HepG2 (cell line): ENCODE data around the gene PNMA8C. TPM values are rescaled to one million over a fixed set of nuclear protein-coding genes. Genes with fewer than 3 reads are reported as not detected.

Experiments
- ATAC-seq: fragments of 200-7000 bp; cut with Tn5 transposase; 3 replicates; pipeline ENCODE4 v1.9.1; 2020; ENCODE audit warnings: mild to moderate bottlenecking, moderate library complexity
- BruUV-seq: library from RNA; stranded (reverse); fragments of 400-500 nt; replicated peaks from 2 replicates; lab custom pipeline; 2021; lab: Mats Ljungman, UMichigan
- CTCF ChIA-PET: fragments of 300-600 bp; formaldehyde crosslinking; extraction: SDS; loops from one replicate; lab custom pipeline; 2021; ENCODE audit warnings: low total read pairs, inconsistent platforms, low intra/inter-chr PET ratio; lab: Yijun Ruan, JAX
- POLR2A ChIA-PET: fragments of 350-600 bp; sonication (Branson Sonifier 250); formaldehyde crosslinking; loops from one replicate; lab custom pipeline; 2020; ENCODE audit warnings: antibody characterized with exemption, inconsistent platforms; lab: Yijun Ruan, JAX
- DNase-seq: peaks from one replicate; pipeline ENCODE4 v3.0.0-alpha.2; 2015; ENCODE audit warnings: low spot score
- FAIRE-seq: peaks from 3 replicates; lab custom pipeline; 2011; peaks lifted over from hg19 to GRCh38; lab: Jason Lieb, UNC
- H2AFZ ChIP-seq: one replicate; pipeline ENCODE4 v1.6.1; 2011; ENCODE audit warnings: low read length, inconsistent platforms
- H3K27ac ChIP-seq: fragments of 300-600 bp; 3 replicates; pipeline ENCODE4 v1.8.0; 2011; ENCODE audit warnings: mixed run types, mild to moderate bottlenecking, mixed read lengths, low read length, inconsistent platforms; ENCODE audit not compliant: insufficient read depth; ENCODE audit errors: extremely low read length
- H3K27me3 ChIP-seq, 2 experiments: fragments of 200-600 bp in 1 of 2; 2 replicates in 1 of 2; 3 replicates in 1 of 2; pipeline versions ENCODE4 v1.6.0 to v1.8.0; 2011; ENCODE audit warnings: low read length in 2 of 2, mild to moderate bottlenecking in 2 of 2, moderate library complexity in 2 of 2, inconsistent platforms in 1 of 2; ENCODE audit not compliant: insufficient read depth in 2 of 2, control insufficient read depth in 1 of 2
- H3K36me3 ChIP-seq, 2 experiments: fragments of 200-600 bp in 1 of 2; replicated peaks in 1 of 2; 2 replicates in 1 of 2; 3 replicates in 1 of 2; pipeline versions ENCODE4 v1.5.1 to v1.8.0; 2011; ENCODE audit warnings: low read length in 2 of 2, inconsistent platforms in 1 of 2; ENCODE audit not compliant: insufficient read depth in 2 of 2, control insufficient read depth in 1 of 2
- H3K4me1 ChIP-seq: 2 replicates; pipeline ENCODE4 v1.5.1; 2012; ENCODE audit warnings: low read length, inconsistent platforms; ENCODE audit not compliant: insufficient read depth
- H3K4me2 ChIP-seq: 2 replicates; pipeline ENCODE4 v1.6.0; 2011; ENCODE audit warnings: low read depth, low read length, inconsistent platforms
- H3K4me3 ChIP-seq, 3 experiments: fragments of 200-600 bp in 1 of 3; sonication (generic), shearing (Covaris generic) in 1 of 3; replicated peaks in 1 of 3; 2 replicates each; pipeline ENCODE4 v1.5.1; 2011 to 2016; ENCODE audit warnings: low read length in 3 of 3, inconsistent platforms in 2 of 3, low read depth in 2 of 3, mild to moderate bottlenecking in 2 of 3, control low read depth in 1 of 3, mixed read lengths in 1 of 3; ENCODE audit not compliant: insufficient read depth in 1 of 3
- H3K79me2 ChIP-seq: one replicate; pipeline ENCODE4 v1.6.1; 2011; ENCODE audit warnings: low read length, inconsistent platforms; ENCODE audit not compliant: insufficient read depth
- H3K9ac ChIP-seq: 2 replicates; pipeline ENCODE4 v1.6.0; 2011; ENCODE audit warnings: mild to moderate bottlenecking, low read depth, low read length, inconsistent platforms; ENCODE audit not compliant: insufficient read depth
- H3K9me3 ChIP-seq: 2 replicates; pipeline ENCODE4 v1.5.1; 2012; ENCODE audit warnings: mild to moderate bottlenecking, low read length
- H4K20me1 ChIP-seq: 2 replicates; pipeline ENCODE4 v1.6.0; 2011; ENCODE audit warnings: inconsistent platforms, mild to moderate bottlenecking, low read length, moderate library complexity; ENCODE audit not compliant: insufficient read depth
- ATF1 ChIP-seq: IDR thresholded peaks from 2 replicates; pipeline ENCODE4 v1.6.1; 2016; ENCODE audit warnings: mild to moderate bottlenecking, control low read depth
- BRD4 ChIP-seq: sonication (generic); formaldehyde crosslinking; IDR thresholded peaks from 2 replicates; pipeline ENCODE4 v1.4.0; 2020; ENCODE audit warnings: missing genetic modification reagents
- HOXA5 ChIP-seq: sonication (generic); formaldehyde crosslinking; IDR thresholded peaks from 2 replicates; pipeline ENCODE4 v1.4.0; 2020; ENCODE audit warnings: missing genetic modification reagents
- MYC ChIP-seq: sonication (generic); formaldehyde crosslinking; IDR thresholded peaks from 2 replicates; pipeline ENCODE4 v1.9.0; 2021; ENCODE audit warnings: missing genetic modification reagents, borderline replicate concordance
- PRDM15 ChIP-seq: sonication (generic); formaldehyde crosslinking; IDR thresholded peaks from 2 replicates; pipeline ENCODE4 v1.4.0; 2020; ENCODE audit warnings: missing genetic modification reagents
- ZSCAN9 ChIP-seq: IDR thresholded peaks from 2 replicates; pipeline ENCODE4 v1.6.1; 2016; ENCODE audit warnings: borderline replicate concordance
- WGBS: methylation state at CpG from one replicate; pipeline ENCODE4 v1.1.6; 2017; ENCODE audit warnings: low lambda C conversion rate; 5-methylcytosine and 5-hydroxymethylcytosine counted together
- in situ Hi-C: cut with HindIII; loops from 2 replicates; pipeline ENCODE4 v1.10.0; 2017; ENCODE audit warnings: low pct_unique_long_range_greater_than_20kb; ENCODE audit not compliant: extremely low pct_ligation_motif_present
- intact Hi-C: fragments of 100-400 bp; cut with micrococcal nuclease; formaldehyde crosslinking; loops from one replicate; pipeline ENCODE4 v1.10.0; 2022; ENCODE audit not compliant: unreplicated experiment
- polyA plus RNA-seq, 8 experiments: library from polyadenylated mRNA; depleted of rRNA in 3 of 8; stranded (reverse) in 7 of 8; unstranded in 1 of 8; fragments of >200 nt; fragmentation: Illumina TruSeq in 4 of 8; extraction: Trizol in 4 of 8; gene quantifications; 2 replicates each; pipeline versions ENCODE4 v1.2.1 to v1.2.3, GENCODE V29; 2011 to 2016; ENCODE audit warnings: low read depth in 4 of 8, missing spikeins in 1 of 8, mixed read lengths in 1 of 8; ENCODE audit not compliant: insufficient read depth in 1 of 8
- total RNA-seq, 5 experiments: library from RNA; depleted of rRNA; stranded (reverse); fragments of >200 nt; fragmentation: Illumina TruSeq; extraction: Trizol; gene quantifications; 2 replicates each; pipeline ENCODE4 v1.2.3, GENCODE V29; 2016; ENCODE audit warnings: low read depth in 1 of 5

The PNMA8C gene
- total and polyA plus RNA-seq, 2 of the 13 experiments (the other 11 are each of a cell fraction or from before 2014, with no cell fraction given): not detected

GRCh38 chr19:46461537-46461936 lies 32.8 kb upstream of the PNMA8C start:
- CTCF ChIA-PET: interaction anchor here (0.6 kb wide), 1 partner anchor 66 kb away, joined by 3 read pairs; no protein-coding TSS in a partner anchor
- Histone ChIP-seq H3K27me3 (no peaks in the 10 kb centered on the region; a peak in 1 of 5 replicates), H3K4me2 (no peak overlapping the region), H3K9me3 (no peaks in the 10 kb centered on the region), H3K4me3 (no peak overlapping the region)
- no peak for FAIRE-seq
- intact Hi-C loops: no loop called here
- no TSS peak for BruUV-seq
- WGBS: 30% methylated on average over 2 of the region's 2 CpGs
- TF ChIP-seq ZSCAN9: no peak
- TF ChIP-seq, all 625 proteins: peak for 0
- Histone ChIP-seq H3K36me3 (no peaks in the 10 kb centered on the region), H3K4me1 (no peaks in the 10 kb centered on the region), H4K20me1 (no peaks in the 10 kb centered on the region), H3K27ac (no peak overlapping the region), H3K9ac (no peak overlapping the region), H2AFZ (no peak overlapping the region), H3K79me2 (no peaks in the 10 kb centered on the region)
- POLR2A ChIA-PET: no interaction called here
- DNase-seq (no peak), ATAC-seq (no peak)
- in situ Hi-C loops: no loop called here

GRCh38 chr19:46460981-46461380 lies 32.2 kb upstream of the PNMA8C start:
- FAIRE-seq: no peak
- no peaks in the 10 kb centered on the region for H3K9me3 ChIP-seq
- no peaks in the 10 kb centered on the region for H3K79me2 ChIP-seq
- H3K4me1 ChIP-seq: no peaks in the 10 kb centered on the region
- POLR2A ChIA-PET: no interaction called here
- no peaks in the 10 kb centered on the region; a peak in 1 of 5 replicates for H3K27me3 ChIP-seq
- TF ChIP-seq HOXA5 (CRISPR knock-in tag) (no peak), BRD4 (CRISPR knock-in tag) (no peak), ATF1 (CRISPR knock-in tag) (no peak), PRDM15 (CRISPR knock-in tag) (no peak), MYC (no peak)
- TF ChIP-seq, all 625 proteins: peak for 0
- ATAC-seq: no peak
- no peak overlapping the region for H3K4me2 ChIP-seq
- H3K27ac ChIP-seq: no peak overlapping the region
- H3K36me3 ChIP-seq: no peaks in the 10 kb centered on the region
- DNase-seq: no peak
- in situ Hi-C loops (no loop called here), intact Hi-C loops (no loop called here)
- no peak overlapping the region for H3K9ac ChIP-seq
- H4K20me1 ChIP-seq: no peaks in the 10 kb centered on the region
- H3K4me3 ChIP-seq: no peak overlapping the region
- no TSS peak for BruUV-seq
- CTCF ChIA-PET: interaction anchor here (0.6 kb wide), 1 partner anchor 66 kb away, joined by 3 read pairs; no protein-coding TSS in a partner anchor
- 0% methylated on average over 1 of the region's 1 CpG for WGBS
- no peak overlapping the region for H2AFZ ChIP-seq
